Liver (tissue), 9 donors: Measurements from ENCODE around the gene HOXB5. TPM values are rescaled to one million over a fixed set of nuclear protein-coding genes. Genes with fewer than 3 reads are reported as not detected.

Experiments
- DNase-seq: peaks from one replicate; pipeline ENCODE4 v3.0.0-alpha.2; 2017; ENCODE audit warnings: low spot score
- H3K27ac ChIP-seq, 2 donors: one replicate each; pipeline ENCODE4 v1.7.0; 2013; ENCODE audit warnings: inconsistent platforms in 2 of 2, low read length in 2 of 2, control low read depth in 1 of 2, low read depth in 1 of 2, mild to moderate bottlenecking in 1 of 2
- H3K27me3 ChIP-seq, 4 donors: one replicate each; pipeline versions ENCODE4 v1.6.1 to v1.7.0; 2013; ENCODE audit warnings: low read length in 3 of 4, inconsistent platforms in 1 of 4, mild to moderate bottlenecking in 1 of 4, moderate library complexity in 1 of 4; ENCODE audit not compliant: control insufficient read depth in 4 of 4, insufficient read depth in 4 of 4
- H3K36me3 ChIP-seq, 4 donors: one replicate each; pipeline versions ENCODE4 v1.6.1 to v1.7.0; 2013; ENCODE audit warnings: low read length in 3 of 4, mild to moderate bottlenecking in 3 of 4, low read depth in 1 of 4, moderate library complexity in 1 of 4; ENCODE audit not compliant: control insufficient read depth in 4 of 4, insufficient read depth in 3 of 4
- H3K4me1 ChIP-seq, 4 donors: one replicate each; pipeline versions ENCODE4 v1.6.1 to v1.7.0; 2013; ENCODE audit warnings: low read length in 3 of 4, mild to moderate bottlenecking in 3 of 4, moderate library complexity in 1 of 4; ENCODE audit not compliant: control insufficient read depth in 4 of 4, insufficient read depth in 4 of 4
- H3K4me3 ChIP-seq, 3 donors: one replicate each; pipeline versions ENCODE4 v1.6.1 to v1.7.0; 2013; ENCODE audit warnings: low read length in 3 of 3, control low read depth in 1 of 3, low read depth in 1 of 3, mild to moderate bottlenecking in 1 of 3
- H3K9ac ChIP-seq, 2 donors: one replicate each; pipeline ENCODE4 v1.7.0; 2013; ENCODE audit warnings: low read length in 2 of 2, mild to moderate bottlenecking in 2 of 2, moderate library complexity in 2 of 2, control low read depth in 1 of 2, low read depth in 1 of 2
- H3K9me3 ChIP-seq, 4 donors: one replicate each; pipeline versions ENCODE4 v1.6.1 to v1.7.0; 2013; ENCODE audit warnings: low read length in 3 of 4; ENCODE audit not compliant: control insufficient read depth in 4 of 4
- EGR1 ChIP-seq, 2 donors: IDR thresholded peaks; 2 replicates each; pipeline ENCODE4 v1.6.1; 2016 to 2018; ENCODE audit warnings: antibody characterized with exemption in 2 of 2, low read depth in 2 of 2
- FOXA1 ChIP-seq: IDR thresholded peaks from 2 replicates; pipeline ENCODE4 v1.6.1; 2016; ENCODE audit warnings: antibody characterized with exemption
- FOXA2 ChIP-seq: IDR thresholded peaks from 2 replicates; pipeline ENCODE4 v1.6.1; 2016; ENCODE audit warnings: antibody characterized with exemption
- GABPA ChIP-seq, 2 donors: IDR thresholded peaks in 1 of 2; conservative IDR thresholded peaks in 1 of 2; 2 replicates each; pipeline ENCODE4 v1.6.1; 2016; ENCODE audit warnings: antibody characterized with exemption in 2 of 2, mild to moderate bottlenecking in 1 of 2, moderate library complexity in 1 of 2
- HNF4A ChIP-seq, 2 donors: conservative IDR thresholded peaks; 2 replicates each; pipeline ENCODE4 v1.6.1; 2016; ENCODE audit warnings: antibody characterized with exemption in 2 of 2, mild to moderate bottlenecking in 2 of 2
- HNF4G ChIP-seq: IDR thresholded peaks from 2 replicates; pipeline ENCODE4 v1.6.1; 2016; ENCODE audit warnings: antibody characterized with exemption
- JUND ChIP-seq, 2 donors: IDR thresholded peaks; 2 replicates each; pipeline ENCODE4 v1.6.1; 2016; ENCODE audit warnings: antibody characterized with exemption in 2 of 2
- NR2F2 ChIP-seq: IDR thresholded peaks from 2 replicates; pipeline ENCODE4 v1.6.1; 2016; ENCODE audit warnings: antibody characterized with exemption
- RAD21 ChIP-seq, 2 donors: IDR thresholded peaks; 2 replicates each; pipeline ENCODE4 v1.6.1; 2016; ENCODE audit warnings: antibody characterized with exemption in 2 of 2, mild to moderate bottlenecking in 2 of 2
- RXRA ChIP-seq, 2 donors: IDR thresholded peaks; 2 replicates each; pipeline ENCODE4 v1.6.1; 2017 to 2018; ENCODE audit warnings: antibody characterized with exemption in 2 of 2, mild to moderate bottlenecking in 1 of 2
- SP1 ChIP-seq: IDR thresholded peaks from 2 replicates; pipeline ENCODE4 v1.6.1; 2018; ENCODE audit warnings: antibody characterized with exemption, mild to moderate bottlenecking
- TAF1 ChIP-seq: conservative IDR thresholded peaks from 2 replicates; pipeline ENCODE4 v1.6.1; 2016; ENCODE audit warnings: antibody characterized with exemption, mild to moderate bottlenecking
- YY1 ChIP-seq: IDR thresholded peaks from 2 replicates; pipeline ENCODE4 v1.6.1; 2016; ENCODE audit warnings: antibody characterized with exemption, mild to moderate bottlenecking
- WGBS: extraction: QIAGEN DNeasy Blood & Tissue Kit; methylation state at CpG from one replicate; pipeline ENCODE4 v1.1.7; 2013; 5-methylcytosine and 5-hydroxymethylcytosine counted together
- polyA plus RNA-seq, 2 donors: library from polyadenylated mRNA; stranded (reverse) in 1 of 2; unstranded in 1 of 2; fragments of 200-250 nt in 1 of 2; fragments of >200 nt in 1 of 2; fragmentation: Nextera tagmentation in 1 of 2; extraction: Ambion mirVana in 1 of 2; gene quantifications; one replicate each; pipeline versions ENCODE4 v1.2.1 to v1.2.3, GENCODE V29; 2013 to 2015
- total RNA-seq, 2 donors: library from RNA; depleted of rRNA; stranded (reverse); fragments of >200 nt; gene quantifications; one replicate each; pipeline ENCODE4 v1.2.3, GENCODE V29; 2014
- TF ChIP-seq, protein P1 (sequence below): IDR thresholded peaks from 2 replicates; pipeline ENCODE4 v1.6.1; 2016; ENCODE audit warnings: antibody characterized with exemption, mild to moderate bottlenecking
- TF ChIP-seq, protein P2 (sequence below): fragments of 150-350 bp; IDR thresholded peaks from 2 replicates; pipeline ENCODE4 v1.5.1; 2017; ENCODE audit warnings: improper control_type of control experiment, low read depth, low read length; ENCODE audit not compliant: missing input control
- TF ChIP-seq, protein P3 (sequence below): IDR thresholded peaks from 2 replicates; pipeline ENCODE4 v1.6.1; 2016; ENCODE audit warnings: antibody characterized with exemption
- TF ChIP-seq, protein P4 (sequence below): IDR thresholded peaks from 2 replicates; pipeline ENCODE4 v1.6.1; 2016; ENCODE audit warnings: antibody characterized with exemption
- TF ChIP-seq, protein P5 (sequence below): IDR thresholded peaks from 2 replicates; pipeline ENCODE4 v1.6.1; 2016; ENCODE audit warnings: antibody characterized with exemption
- donor health status: healthy.
- donor health status: healthy.
- donor health status: healthy.
- donor health status: healthy.
- donor health status: healthy.

Gene HOXB5
- total and polyA plus RNA-seq, 4 donors, result 0.08 to 0.38 (median 0.36) TPM; not detected in 1

DNA sequence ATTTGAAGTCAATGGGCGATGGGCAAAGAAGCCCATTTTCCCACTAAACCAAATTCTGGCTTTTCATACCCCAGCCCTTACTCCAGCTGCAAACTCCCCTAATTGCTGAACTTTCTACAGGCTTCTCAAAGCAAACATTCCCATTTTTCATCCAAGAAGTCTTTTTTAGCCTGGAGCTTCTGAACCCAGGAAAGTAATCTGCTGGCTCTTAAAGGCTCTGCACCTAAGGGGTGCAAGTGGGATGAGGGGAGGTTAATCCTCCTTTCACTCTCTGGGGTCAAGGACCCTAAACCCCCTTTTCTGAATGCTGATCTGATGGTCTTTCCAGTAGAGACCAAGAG, 14.9 kb upstream of the HOXB5 start:
- no peak overlapping the region for H3K4me3 ChIP-seq
- H3K9ac ChIP-seq, result no peak overlapping the region
- H3K36me3 ChIP-seq, result no peaks in the 10 kb centered on the region
- 83% methylated on average over 1 of the region's 1 CpG for WGBS
- peaks cover 0 to 16% (median 7%) of the 10 kb centered on the region in 4 donors for H3K4me1 ChIP-seq
- H3K9me3 ChIP-seq, result no peaks in the 10 kb centered on the region
- H3K27ac ChIP-seq, result no peak overlapping the region
- TF ChIP-seq FOXA2 (no peak), NR2F2 (no peak), SP1 (no peak), EGR1 (IDR thresholded peaks at IDR 0.05; ENCODE audit: low read depth in 2 of 2) (no peak)
- H3K27me3 ChIP-seq, result peaks cover under 1 to 26% (median 14%) of the 10 kb centered on the region in 4 donors
- DNase-seq, result no peak

DNA sequence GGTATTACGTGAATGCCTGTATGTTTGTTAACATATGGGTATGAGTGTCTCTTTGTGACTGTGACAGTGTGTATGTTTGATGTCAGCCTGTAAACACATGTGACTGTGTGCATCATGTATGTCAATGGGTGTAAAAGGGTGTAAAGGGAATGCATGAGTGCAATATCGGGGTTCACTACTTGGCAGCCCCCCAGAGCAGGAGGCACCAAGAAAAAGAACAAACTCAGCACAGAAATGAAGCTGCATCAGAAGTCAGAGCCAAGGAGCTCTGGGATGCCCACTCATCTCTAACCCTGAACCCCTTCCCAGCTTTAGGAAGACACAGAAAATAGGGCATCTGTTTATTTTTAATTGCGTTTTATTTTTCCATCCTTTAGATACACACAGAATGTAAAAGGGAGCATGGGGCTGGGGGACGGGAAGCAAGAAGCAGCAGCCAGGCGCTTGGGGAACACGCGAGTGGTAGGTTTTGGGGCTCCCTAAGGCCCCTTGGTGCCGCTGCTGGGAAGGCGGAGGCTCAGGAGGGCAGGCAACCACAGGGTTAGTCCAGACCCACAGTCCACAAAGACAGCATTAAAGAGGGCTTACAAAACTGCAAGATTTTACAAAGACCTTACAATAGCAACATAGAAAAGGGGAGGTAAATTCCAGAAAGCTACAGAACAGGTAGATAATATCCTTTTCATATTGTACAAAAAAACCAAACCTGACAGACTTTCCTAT, 13.5 kb upstream of the HOXB5 start:
- TF ChIP-seq RXRA (IDR thresholded peaks at IDR 0.05) (no peak), HNF4A (conservative IDR thresholded peaks at IDR 0.05) (no peak), NR2F2 (no peak), FOXA1 (no peak), HNF4G (no peak), TAF1 (no peak), SP1 (no peak), JUND (IDR thresholded peaks at IDR 0.05) (no peak), YY1 (no peak), GABPA (IDR thresholded peaks at IDR 0.05 in 1 of 2, conservative IDR thresholded peaks at IDR 0.05 in 1 of 2) (no peak), FOXA2 (no peak), RAD21 (IDR thresholded peaks at IDR 0.05) (no peak), EGR1 (IDR thresholded peaks at IDR 0.05; ENCODE audit: low read depth in 2 of 2) (no peak)
- TF ChIP-seq, protein P1, sequence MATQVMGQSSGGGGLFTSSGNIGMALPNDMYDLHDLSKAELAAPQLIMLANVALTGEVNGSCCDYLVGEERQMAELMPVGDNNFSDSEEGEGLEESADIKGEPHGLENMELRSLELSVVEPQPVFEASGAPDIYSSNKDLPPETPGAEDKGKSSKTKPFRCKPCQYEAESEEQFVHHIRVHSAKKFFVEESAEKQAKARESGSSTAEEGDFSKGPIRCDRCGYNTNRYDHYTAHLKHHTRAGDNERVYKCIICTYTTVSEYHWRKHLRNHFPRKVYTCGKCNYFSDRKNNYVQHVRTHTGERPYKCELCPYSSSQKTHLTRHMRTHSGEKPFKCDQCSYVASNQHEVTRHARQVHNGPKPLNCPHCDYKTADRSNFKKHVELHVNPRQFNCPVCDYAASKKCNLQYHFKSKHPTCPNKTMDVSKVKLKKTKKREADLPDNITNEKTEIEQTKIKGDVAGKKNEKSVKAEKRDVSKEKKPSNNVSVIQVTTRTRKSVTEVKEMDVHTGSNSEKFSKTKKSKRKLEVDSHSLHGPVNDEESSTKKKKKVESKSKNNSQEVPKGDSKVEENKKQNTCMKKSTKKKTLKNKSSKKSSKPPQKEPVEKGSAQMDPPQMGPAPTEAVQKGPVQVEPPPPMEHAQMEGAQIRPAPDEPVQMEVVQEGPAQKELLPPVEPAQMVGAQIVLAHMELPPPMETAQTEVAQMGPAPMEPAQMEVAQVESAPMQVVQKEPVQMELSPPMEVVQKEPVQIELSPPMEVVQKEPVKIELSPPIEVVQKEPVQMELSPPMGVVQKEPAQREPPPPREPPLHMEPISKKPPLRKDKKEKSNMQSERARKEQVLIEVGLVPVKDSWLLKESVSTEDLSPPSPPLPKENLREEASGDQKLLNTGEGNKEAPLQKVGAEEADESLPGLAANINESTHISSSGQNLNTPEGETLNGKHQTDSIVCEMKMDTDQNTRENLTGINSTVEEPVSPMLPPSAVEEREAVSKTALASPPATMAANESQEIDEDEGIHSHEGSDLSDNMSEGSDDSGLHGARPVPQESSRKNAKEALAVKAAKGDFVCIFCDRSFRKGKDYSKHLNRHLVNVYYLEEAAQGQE, result no peak
- TF ChIP-seq, protein P2, sequence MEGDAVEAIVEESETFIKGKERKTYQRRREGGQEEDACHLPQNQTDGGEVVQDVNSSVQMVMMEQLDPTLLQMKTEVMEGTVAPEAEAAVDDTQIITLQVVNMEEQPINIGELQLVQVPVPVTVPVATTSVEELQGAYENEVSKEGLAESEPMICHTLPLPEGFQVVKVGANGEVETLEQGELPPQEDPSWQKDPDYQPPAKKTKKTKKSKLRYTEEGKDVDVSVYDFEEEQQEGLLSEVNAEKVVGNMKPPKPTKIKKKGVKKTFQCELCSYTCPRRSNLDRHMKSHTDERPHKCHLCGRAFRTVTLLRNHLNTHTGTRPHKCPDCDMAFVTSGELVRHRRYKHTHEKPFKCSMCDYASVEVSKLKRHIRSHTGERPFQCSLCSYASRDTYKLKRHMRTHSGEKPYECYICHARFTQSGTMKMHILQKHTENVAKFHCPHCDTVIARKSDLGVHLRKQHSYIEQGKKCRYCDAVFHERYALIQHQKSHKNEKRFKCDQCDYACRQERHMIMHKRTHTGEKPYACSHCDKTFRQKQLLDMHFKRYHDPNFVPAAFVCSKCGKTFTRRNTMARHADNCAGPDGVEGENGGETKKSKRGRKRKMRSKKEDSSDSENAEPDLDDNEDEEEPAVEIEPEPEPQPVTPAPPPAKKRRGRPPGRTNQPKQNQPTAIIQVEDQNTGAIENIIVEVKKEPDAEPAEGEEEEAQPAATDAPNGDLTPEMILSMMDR, result no peak
- TF ChIP-seq, protein P3, sequence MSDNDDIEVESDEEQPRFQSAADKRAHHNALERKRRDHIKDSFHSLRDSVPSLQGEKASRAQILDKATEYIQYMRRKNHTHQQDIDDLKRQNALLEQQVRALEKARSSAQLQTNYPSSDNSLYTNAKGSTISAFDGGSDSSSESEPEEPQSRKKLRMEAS, result no peak
- TF ChIP-seq, protein P4, sequence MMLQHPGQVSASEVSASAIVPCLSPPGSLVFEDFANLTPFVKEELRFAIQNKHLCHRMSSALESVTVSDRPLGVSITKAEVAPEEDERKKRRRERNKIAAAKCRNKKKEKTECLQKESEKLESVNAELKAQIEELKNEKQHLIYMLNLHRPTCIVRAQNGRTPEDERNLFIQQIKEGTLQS, result no peak
- TF ChIP-seq, protein P5, sequence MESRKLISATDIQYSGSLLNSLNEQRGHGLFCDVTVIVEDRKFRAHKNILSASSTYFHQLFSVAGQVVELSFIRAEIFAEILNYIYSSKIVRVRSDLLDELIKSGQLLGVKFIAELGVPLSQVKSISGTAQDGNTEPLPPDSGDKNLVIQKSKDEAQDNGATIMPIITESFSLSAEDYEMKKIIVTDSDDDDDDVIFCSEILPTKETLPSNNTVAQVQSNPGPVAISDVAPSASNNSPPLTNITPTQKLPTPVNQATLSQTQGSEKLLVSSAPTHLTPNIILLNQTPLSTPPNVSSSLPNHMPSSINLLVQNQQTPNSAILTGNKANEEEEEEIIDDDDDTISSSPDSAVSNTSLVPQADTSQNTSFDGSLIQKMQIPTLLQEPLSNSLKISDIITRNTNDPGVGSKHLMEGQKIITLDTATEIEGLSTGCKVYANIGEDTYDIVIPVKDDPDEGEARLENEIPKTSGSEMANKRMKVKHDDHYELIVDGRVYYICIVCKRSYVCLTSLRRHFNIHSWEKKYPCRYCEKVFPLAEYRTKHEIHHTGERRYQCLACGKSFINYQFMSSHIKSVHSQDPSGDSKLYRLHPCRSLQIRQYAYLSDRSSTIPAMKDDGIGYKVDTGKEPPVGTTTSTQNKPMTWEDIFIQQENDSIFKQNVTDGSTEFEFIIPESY, result no peak
- DNase-seq, result no peak
- Histone ChIP-seq H3K27ac (no peak overlapping the region), H3K27me3 (peaks cover 0 to 29% (median 15%) of the 10 kb centered on the region in 4 donors), H3K36me3 (no peaks in the 10 kb centered on the region), H3K4me3 (no peak overlapping the region), H3K9me3 (no peaks in the 10 kb centered on the region), H3K4me1 (peaks cover 0 to 10% (median 5%) of the 10 kb centered on the region in 4 donors), H3K9ac (no peak overlapping the region)
- 43% methylated on average over 9 of the region's 9 CpGs for WGBS
